ENCODE measurements around the gene EFNA3. TPM values are rescaled to one million over a fixed set of nuclear protein-coding genes. Genes with fewer than 3 reads are reported as not detected.
A peak's percentile ranks its signal among the peaks of the same experiment; 100 is the strongest.

Gene EFNA3
- polyA plus RNA-seq, 3 donors = 0.45 to 1.7 (median 0.92) TPM

- Mint-ChIP-seq H3K4me3 (no peak overlapping the region), H3K4me1 (peaks cover 30% of the 10 kb centered on the region), H3K36me3 (peaks cover 34 to 36% of the 10 kb centered on the region in 2 donors), H3K27me3 (ENCODE audit: low read depth in 3 of 3) (peaks cover 11 to 22% (median 19%) of the 10 kb centered on the region in 3 donors), H3K9me3 (peaks cover 0 to 2% (median 0%) of the 10 kb centered on the region in 7 donors), H3K27ac (no peak overlapping the region)
- H4K20me1 ChIP-seq (ENCODE audit: insufficient read depth, low read length) = peaks cover 31% of the 10 kb centered on the region
- H3K27me3 ChIP-seq (ENCODE audit: control insufficient read depth in 2 of 2, insufficient read depth in 2 of 2, low read length in 2 of 2) = peaks cover 0 to 14% of the 10 kb centered on the region in 2 donors
- TF ChIP-seq, protein P1, sequence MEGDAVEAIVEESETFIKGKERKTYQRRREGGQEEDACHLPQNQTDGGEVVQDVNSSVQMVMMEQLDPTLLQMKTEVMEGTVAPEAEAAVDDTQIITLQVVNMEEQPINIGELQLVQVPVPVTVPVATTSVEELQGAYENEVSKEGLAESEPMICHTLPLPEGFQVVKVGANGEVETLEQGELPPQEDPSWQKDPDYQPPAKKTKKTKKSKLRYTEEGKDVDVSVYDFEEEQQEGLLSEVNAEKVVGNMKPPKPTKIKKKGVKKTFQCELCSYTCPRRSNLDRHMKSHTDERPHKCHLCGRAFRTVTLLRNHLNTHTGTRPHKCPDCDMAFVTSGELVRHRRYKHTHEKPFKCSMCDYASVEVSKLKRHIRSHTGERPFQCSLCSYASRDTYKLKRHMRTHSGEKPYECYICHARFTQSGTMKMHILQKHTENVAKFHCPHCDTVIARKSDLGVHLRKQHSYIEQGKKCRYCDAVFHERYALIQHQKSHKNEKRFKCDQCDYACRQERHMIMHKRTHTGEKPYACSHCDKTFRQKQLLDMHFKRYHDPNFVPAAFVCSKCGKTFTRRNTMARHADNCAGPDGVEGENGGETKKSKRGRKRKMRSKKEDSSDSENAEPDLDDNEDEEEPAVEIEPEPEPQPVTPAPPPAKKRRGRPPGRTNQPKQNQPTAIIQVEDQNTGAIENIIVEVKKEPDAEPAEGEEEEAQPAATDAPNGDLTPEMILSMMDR (IDR thresholded peaks at IDR 0.05) = no peak
- no peak for DNase-seq
- H2AFZ ChIP-seq (ENCODE audit: insufficient read depth, low read depth, low read length, poor library complexity, severe bottlenecking) = no peak overlapping the region
- no peaks in the 10 kb centered on the region for H3K9me3 ChIP-seq (replicated peaks in 1 of 2; ENCODE audit: control insufficient read depth in 1 of 2, insufficient read depth in 1 of 2, low read length in 2 of 2)
- peaks cover 5 to 32% of the 10 kb centered on the region in 2 donors for H3K36me3 ChIP-seq (replicated peaks in 1 of 2; ENCODE audit: control insufficient read depth in 1 of 2, insufficient read depth in 2 of 2, low read length in 2 of 2)
- no peak overlapping the region for H3K9ac ChIP-seq (ENCODE audit: insufficient read depth, low read length, poor library complexity, severe bottlenecking)
- no peak overlapping the region for H3K4me2 ChIP-seq (replicated peaks; ENCODE audit: extremely low read depth, low read length, poor library complexity, severe bottlenecking)
- no peak overlapping the region for H3K4me3 ChIP-seq (replicated peaks in 1 of 3; ENCODE audit: low read depth in 2 of 3, low read length in 3 of 3)
- H3K27ac ChIP-seq (ENCODE audit: low read depth in 1 of 2, low read length in 2 of 2) = no peak overlapping the region
- peaks cover 7% of the 10 kb centered on the region for H3K79me2 ChIP-seq (ENCODE audit: insufficient read depth, low read length)
- intact Hi-C loops (cut with micrococcal nuclease) = no loop called here
- WGBS (ENCODE audit: insufficient coverage) = no CpG with 5 or more reads among the region's 7 CpGs
- H3K4me1 ChIP-seq (ENCODE audit: control insufficient read depth in 1 of 2, insufficient read depth in 2 of 2, low read length in 2 of 2) = peaks cover 30 to 39% of the 10 kb centered on the region in 2 donors
These were observed 9.0 kb upstream of the EFNA3 start for GRCh38 chr1:155069551-155070157.

DNA sequence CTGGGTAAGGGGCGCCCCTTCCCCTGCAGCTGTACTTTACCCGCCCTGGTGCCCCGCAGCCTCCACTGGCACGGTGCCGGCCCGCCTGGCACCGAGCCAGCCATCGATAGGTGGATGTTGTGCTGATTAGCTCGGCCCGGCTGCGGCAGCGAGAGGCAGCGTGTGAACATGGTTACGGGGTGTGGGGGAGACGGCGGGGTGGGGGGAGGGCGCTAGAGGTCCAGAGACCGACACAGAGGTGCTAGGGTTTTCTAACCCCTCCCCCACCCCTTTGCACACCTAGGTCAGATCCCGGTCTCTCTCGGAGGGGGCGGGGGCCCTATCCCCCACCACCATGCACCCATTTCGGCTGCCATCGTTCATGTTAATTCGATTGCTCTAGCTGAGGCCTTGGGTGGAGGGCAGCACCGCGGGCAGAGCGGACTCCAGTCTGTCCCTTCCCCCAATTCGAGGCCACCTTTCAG lies 8.4 kb upstream of the EFNA3 start:
- H3K4me3 ChIP-seq (replicated peaks in 1 of 3; ENCODE audit: low read depth in 2 of 3, low read length in 3 of 3) = peak overlapping the region in 1 of 3 experiments; percentile 75

More for the DNA sequence above, 8.4 kb upstream of the EFNA3 start:
- Histone ChIP-seq H3K9me3 (replicated peaks in 1 of 2; ENCODE audit: control insufficient read depth in 1 of 2, insufficient read depth in 1 of 2, low read length in 2 of 2) (no peaks in the 10 kb centered on the region), H3K27me3 (ENCODE audit: control insufficient read depth in 2 of 2, insufficient read depth in 2 of 2, low read length in 2 of 2) (peaks cover 0 to 15% of the 10 kb centered on the region in 2 donors), H4K20me1 (ENCODE audit: insufficient read depth, low read length) (peaks cover 25% of the 10 kb centered on the region), H3K4me1 (ENCODE audit: control insufficient read depth in 1 of 2, insufficient read depth in 2 of 2, low read length in 2 of 2) (peaks cover 27 to 34% of the 10 kb centered on the region in 2 donors), H3K9ac (ENCODE audit: insufficient read depth, low read length, poor library complexity, severe bottlenecking) (no peak overlapping the region), H3K36me3 (replicated peaks in 1 of 2; ENCODE audit: control insufficient read depth in 1 of 2, insufficient read depth in 2 of 2, low read length in 2 of 2) (peaks cover 5 to 32% of the 10 kb centered on the region in 2 donors), H3K27ac (ENCODE audit: low read depth in 1 of 2, low read length in 2 of 2) (no peak overlapping the region), H2AFZ (ENCODE audit: insufficient read depth, low read depth, low read length, poor library complexity, severe bottlenecking) (no peak overlapping the region), H3K79me2 (ENCODE audit: insufficient read depth, low read length) (peaks cover 1% of the 10 kb centered on the region), H3K4me2 (replicated peaks; ENCODE audit: extremely low read depth, low read length, poor library complexity, severe bottlenecking) (peak overlapping the region; percentile 95)
- peak overlapping the region; percentile 60 to 90 for H3K4me3 Mint-ChIP-seq
- H3K36me3 Mint-ChIP-seq = peaks cover 34 to 36% of the 10 kb centered on the region in 2 donors
- no peak overlapping the region for H3K27ac Mint-ChIP-seq
- TF ChIP-seq, protein P1 (IDR thresholded peaks at IDR 0.05) = no peak
- intact Hi-C loops (cut with micrococcal nuclease) = no loop called here
- H3K4me1 Mint-ChIP-seq = peaks cover 27% of the 10 kb centered on the region
- no peak for DNase-seq
- H3K9me3 Mint-ChIP-seq = peaks cover 0 to 2% (median 0%) of the 10 kb centered on the region in 7 donors
- peaks cover 11 to 20% (median 16%) of the 10 kb centered on the region in 3 donors for H3K27me3 Mint-ChIP-seq (ENCODE audit: low read depth in 3 of 3)
- 45% methylated on average over 15 of the region's 28 CpGs for WGBS (ENCODE audit: insufficient coverage)

All from CD14-positive monocyte (primary cell).